Psoas muscle (tissue), 8 donors: ENCODE data around the gene BTBD9. TPM values are rescaled to one million over a fixed set of nuclear protein-coding genes. Genes with fewer than 3 reads are reported as not detected.

Experiments
- ATAC-seq, 4 donors: fragments of 200-7000 bp; cut with Tn5 transposase; one replicate each; pipeline ENCODE4 v1.9.1; 2020; ENCODE audit warnings: moderate library complexity in 3 of 4, mild to moderate bottlenecking in 2 of 4
- DNase-seq, 2 donors: peaks; one replicate each; pipeline ENCODE4 v3.0.0-alpha.2; 2020
- H3K27ac ChIP-seq: fragments of 200-600 bp; one replicate; pipeline ENCODE4 v1.8.0; 2022
- H3K27me3 ChIP-seq, 3 donors: fragments of 200-600 bp in 1 of 3; one replicate each; pipeline versions ENCODE4 v1.6.1 to v1.8.0; 2013 to 2022; ENCODE audit warnings: low read length in 2 of 3, mild to moderate bottlenecking in 2 of 3, moderate library complexity in 1 of 3; ENCODE audit not compliant: insufficient read depth in 3 of 3
- H3K36me3 ChIP-seq, 2 donors: fragments of 200-600 bp in 1 of 2; one replicate each; pipeline versions ENCODE4 v1.6.1 to v1.8.0; 2013 to 2022; ENCODE audit warnings: low read depth in 1 of 2, mild to moderate bottlenecking in 1 of 2, moderate library complexity in 1 of 2; ENCODE audit not compliant: insufficient read depth in 1 of 2
- H3K4me1 ChIP-seq: fragments of 200-600 bp; one replicate; pipeline ENCODE4 v1.8.0; 2022
- H3K4me3 ChIP-seq: fragments of 200-600 bp; one replicate; pipeline ENCODE4 v1.8.0; 2022; ENCODE audit warnings: mild to moderate bottlenecking
- H3K9me3 ChIP-seq: fragments of 200-600 bp; one replicate; pipeline ENCODE4 v1.8.0; 2022
- WGBS, 3 donors: extraction: QIAGEN DNeasy Blood & Tissue Kit; methylation state at CpG; one replicate each; pipeline versions ENCODE4 v1.1.6 to v1.1.7; 2013; 5-methylcytosine and 5-hydroxymethylcytosine counted together
- intact Hi-C, 2 donors: fragments of 100-400 bp; cut with DNase I; formaldehyde crosslinking; loops; one replicate each; pipeline versions ENCODE4 v1.11.0 to v1.14.2; 2022
- polyA plus RNA-seq, 3 donors: library from polyadenylated mRNA; stranded (reverse); fragments of 200-250 nt; gene quantifications; one replicate each; pipeline ENCODE4 v1.2.3, GENCODE V29; 2013
- total RNA-seq, 4 donors: library from RNA; stranded (reverse); fragmentation: NEBNext Ultra II Directional in 2 of 4; extraction: Animal tissue kit (Norgen Biotek cat#: 25700) in 2 of 4; gene quantifications; one replicate each; pipeline versions ENCODE4 v1.2.1 to v1.2.4, GENCODE V29; 2021 to 2023
- TF ChIP-seq, protein P1 (sequence below): fragments of 200-600 bp; IDR thresholded peaks from one replicate; pipeline ENCODE4 v1.8.0; 2022; ENCODE audit warnings: antibody characterized with exemption
- donor health status: healthy with polysubstance abuse.
- donor health status: DM: no; HTN: no; CAD: no; lungs with moderate emphysema.
- donor health status: Bipolar disorder and iron deficiency.
- donor health status: healthy.
- donor health status: DM: yes; HTN: yes; CAD: no.
- donor health status: DM: no; HTN: no; CAD: no.
- donor health status: DM: no; HTN: no; CAD: no.
- donor health status: DM: yes; HTN: yes; CAD: no.

BTBD9 gene
- total and polyA plus RNA-seq, 7 donors, result 2.3 to 10.9 (median 8.4) TPM

GRCh38 chr6:38577492-38577891 lies 62.2 kb downstream of the BTBD9 start:
- H3K27me3 ChIP-seq, result no peaks in the 10 kb centered on the region
- ATAC-seq (no peak), DNase-seq (no peak)
- H3K4me1 ChIP-seq, result no peaks in the 10 kb centered on the region
- H3K27ac ChIP-seq, result no peak overlapping the region
- no peak overlapping the region for H3K4me3 ChIP-seq
- 82 to 88% (median 86%) methylated on average over 2 of the region's 2 CpGs for whole genome bisulfite sequencing, 3 donors
- intact Hi-C loops, result no loop called here
- peaks cover 7 to 18% of the 10 kb centered on the region in 2 donors for H3K36me3 ChIP-seq
- TF ChIP-seq, protein P1, sequence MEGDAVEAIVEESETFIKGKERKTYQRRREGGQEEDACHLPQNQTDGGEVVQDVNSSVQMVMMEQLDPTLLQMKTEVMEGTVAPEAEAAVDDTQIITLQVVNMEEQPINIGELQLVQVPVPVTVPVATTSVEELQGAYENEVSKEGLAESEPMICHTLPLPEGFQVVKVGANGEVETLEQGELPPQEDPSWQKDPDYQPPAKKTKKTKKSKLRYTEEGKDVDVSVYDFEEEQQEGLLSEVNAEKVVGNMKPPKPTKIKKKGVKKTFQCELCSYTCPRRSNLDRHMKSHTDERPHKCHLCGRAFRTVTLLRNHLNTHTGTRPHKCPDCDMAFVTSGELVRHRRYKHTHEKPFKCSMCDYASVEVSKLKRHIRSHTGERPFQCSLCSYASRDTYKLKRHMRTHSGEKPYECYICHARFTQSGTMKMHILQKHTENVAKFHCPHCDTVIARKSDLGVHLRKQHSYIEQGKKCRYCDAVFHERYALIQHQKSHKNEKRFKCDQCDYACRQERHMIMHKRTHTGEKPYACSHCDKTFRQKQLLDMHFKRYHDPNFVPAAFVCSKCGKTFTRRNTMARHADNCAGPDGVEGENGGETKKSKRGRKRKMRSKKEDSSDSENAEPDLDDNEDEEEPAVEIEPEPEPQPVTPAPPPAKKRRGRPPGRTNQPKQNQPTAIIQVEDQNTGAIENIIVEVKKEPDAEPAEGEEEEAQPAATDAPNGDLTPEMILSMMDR, result no peak
- H3K9me3 ChIP-seq, result no peaks in the 10 kb centered on the region

GRCh38 chr6:38573801-38574395 lies 65.8 kb downstream of the BTBD9 start:
- TF ChIP-seq, protein P1, result no peak
- Histone ChIP-seq H3K27ac (no peak overlapping the region), H3K27me3 (no peaks in the 10 kb centered on the region), H3K9me3 (no peaks in the 10 kb centered on the region), H3K4me1 (no peaks in the 10 kb centered on the region), H3K4me3 (no peak overlapping the region), H3K36me3 (peaks cover 7 to 12% of the 10 kb centered on the region in 2 donors)
- 90 to 93% (median 90%) methylated on average over 6 of the region's 6 CpGs for WGBS, 3 donors
- intact Hi-C loops, result no loop called here
- DNase-seq (no peak), ATAC-seq (no peak)

DNA sequence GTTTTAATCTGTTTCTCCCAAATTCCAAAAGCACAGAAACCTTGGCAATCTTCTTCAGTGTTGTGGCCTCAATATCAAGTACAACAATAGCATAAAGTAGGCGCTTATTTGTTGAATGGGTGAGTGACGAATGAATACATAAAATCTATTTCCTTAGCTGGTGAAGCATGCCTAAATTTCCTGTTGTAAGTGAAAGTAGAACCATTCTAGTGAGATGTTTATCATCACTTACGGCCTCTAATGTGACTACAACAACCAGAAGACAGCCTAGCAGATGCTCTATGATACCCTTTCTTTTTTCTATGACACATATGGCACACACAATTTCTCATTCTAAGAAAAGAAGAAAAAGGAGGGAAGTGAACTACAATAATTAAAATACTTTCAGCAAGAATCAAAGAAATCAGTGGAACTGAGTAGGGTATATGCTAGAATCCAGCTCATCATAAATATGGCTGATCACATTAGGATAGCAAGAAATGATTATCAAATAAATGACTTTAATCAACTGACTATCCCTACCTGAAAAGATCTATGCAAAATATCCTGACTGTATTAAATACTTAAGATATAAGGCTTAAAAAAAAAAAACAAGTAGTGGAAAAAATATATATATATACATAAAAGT lies 67.4 kb downstream of the BTBD9 start:
- Histone ChIP-seq H3K9me3 (no peaks in the 10 kb centered on the region), H3K36me3 (peaks cover 7 to 10% of the 10 kb centered on the region in 2 donors), H3K27ac (no peak overlapping the region), H3K4me1 (no peaks in the 10 kb centered on the region), H3K27me3 (no peaks in the 10 kb centered on the region), H3K4me3 (no peak overlapping the region)
- DNase-seq, result no peak
- 79 to 86% (median 82%) methylated on average over 3 of the region's 3 CpGs for WGBS, 3 donors
- no peak for ATAC-seq
- TF ChIP-seq, protein P1, result no peak
- intact Hi-C loops, result no loop called here

DNA sequence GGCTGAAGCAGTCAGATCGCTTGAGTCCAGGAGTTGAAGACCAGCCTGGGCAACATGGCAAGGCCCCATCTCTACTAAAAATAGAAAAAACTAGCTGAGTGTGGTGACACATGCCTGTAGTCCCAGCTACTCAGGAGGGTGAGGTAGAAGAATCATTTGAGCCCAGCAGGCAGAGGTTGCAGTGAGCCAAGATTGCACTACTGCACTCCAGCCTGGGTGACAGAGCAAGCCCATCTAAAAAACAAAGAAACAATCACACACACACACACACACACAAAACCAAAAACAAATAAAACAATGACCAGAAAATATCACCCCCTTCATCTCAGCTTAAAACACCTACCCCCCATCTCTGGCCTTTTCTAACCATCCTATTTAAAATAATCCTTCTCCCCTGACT lies 68.0 kb downstream of the BTBD9 start:
- no peaks in the 10 kb centered on the region for H3K4me1 ChIP-seq
- ATAC-seq (no peak), DNase-seq (no peak)
- H3K9me3 ChIP-seq, result no peaks in the 10 kb centered on the region
- no peaks in the 10 kb centered on the region for H3K27me3 ChIP-seq
- H3K4me3 ChIP-seq, result no peak overlapping the region
- TF ChIP-seq, protein P1, result no peak
- H3K27ac ChIP-seq, result no peak overlapping the region
- peaks cover 4 to 7% of the 10 kb centered on the region in 2 donors for H3K36me3 ChIP-seq
- intact Hi-C loops, result no loop called here
- 74 to 87% (median 76%) methylated on average over 1 of the region's 1 CpG for WGBS, 3 donors

GRCh38 chr6:38570750-38571149 lies 69.0 kb downstream of the BTBD9 start:
- WGBS, 3 donors, result 60 to 67% (median 62%) methylated on average over 2 of the region's 2 CpGs
- Histone ChIP-seq H3K4me1 (no peaks in the 10 kb centered on the region), H3K4me3 (no peak overlapping the region), H3K27me3 (no peaks in the 10 kb centered on the region), H3K9me3 (no peaks in the 10 kb centered on the region), H3K27ac (no peak overlapping the region), H3K36me3 (no peaks in the 10 kb centered on the region)
- ATAC-seq, result no peak
- TF ChIP-seq, protein P1, result peak; percentile 45
- intact Hi-C loops, result no loop called here
- no peak for DNase-seq
